GM12865 (cell line): ENCODE results near the gene ADAMTS6.
"Not testable (repeated sequence)": the region's sequence is repeated elsewhere in the genome, so short reads cannot be mapped to it uniquely, and the experiment has no call there.

Source experiments
- DNase-seq: peaks from one replicate; pipeline ENCODE4 v3.0.0; 2010; ENCODE audit warnings: low read depth
- H3K4me3 ChIP-seq: 2 replicates; pipeline ENCODE4 v1.5.1; 2011; ENCODE audit warnings: mild to moderate bottlenecking, low read depth, low read length, control low read depth
- CTCF ChIP-seq: IDR thresholded peaks from 2 replicates; pipeline ENCODE4 v1.5.1; 2011; ENCODE audit warnings: low read length, control low read depth, low read depth, inconsistent platforms; ENCODE audit not compliant: insufficient read depth; ENCODE audit errors: missing control alignments

Gene ADAMTS6

GRCh38 chr5:65327582-65327981 is 154.1 kb downstream of the ADAMTS6 start:
- DNase-seq, result no peak
- no peak overlapping the region for H3K4me3 ChIP-seq
- no peak for TF ChIP-seq CTCF

GRCh38 chr5:65326922-65327321 is 154.8 kb downstream of the ADAMTS6 start:
- DNase-seq, result no peak
- no peak for TF ChIP-seq CTCF
- H3K4me3 ChIP-seq, result no peak overlapping the region

- no peak overlapping the region for H3K4me3 ChIP-seq
- no peak for TF ChIP-seq CTCF
- no peak for DNase-seq
Observed at GRCh38 chr5:65324226-65324625, 157.5 kb downstream of the ADAMTS6 start.

- not testable (repeated sequence) for H3K4me3 ChIP-seq
Observed at GRCh38 chr5:65320704-65321103, 161.0 kb downstream of the ADAMTS6 start.

GRCh38 chr5:65320250-65320649 is 161.5 kb downstream of the ADAMTS6 start:
- TF ChIP-seq CTCF, result no peak
- no peak for DNase-seq
- no peak overlapping the region for H3K4me3 ChIP-seq

More at GRCh38 chr5:65320704-65321103, 161.0 kb downstream of the ADAMTS6 start:
- DNase-seq, result not testable (repeated sequence)

- H3K4me3 ChIP-seq, result no peak overlapping the region
- DNase-seq, result no peak
- no peak for TF ChIP-seq CTCF
Observed at GRCh38 chr5:65307931-65308330, 173.8 kb downstream of the ADAMTS6 start.

GRCh38 chr5:65307088-65307487 is 174.6 kb downstream of the ADAMTS6 start:
- TF ChIP-seq CTCF, result no peak
- no peak for DNase-seq
- no peak overlapping the region for H3K4me3 ChIP-seq

GRCh38 chr5:65305913-65306312 is 175.8 kb downstream of the ADAMTS6 start:
- H3K4me3 ChIP-seq, result no peak overlapping the region
- no peak for DNase-seq
- TF ChIP-seq CTCF, result no peak
